GM12878 (cell line): Measurements from ENCODE around the gene C17orf107. TPM values are rescaled to one million over a fixed set of nuclear protein-coding genes. Genes with fewer than 3 reads are reported as not detected.

ENCODE experiments used
- BACH1 ChIP-seq: fragments of 450-650 bp; IDR thresholded peaks from 2 replicates; pipeline ENCODE4 v1.6.1; 2017; ENCODE audit warnings: mild to moderate bottlenecking, borderline replicate concordance
- CBFB ChIP-seq: IDR thresholded peaks from 2 replicates; pipeline ENCODE4 v1.6.1; 2016; ENCODE audit warnings: antibody characterized with exemption, low read depth
- CREM ChIP-seq: IDR thresholded peaks from 2 replicates; pipeline ENCODE4 v1.6.1; 2014; ENCODE audit warnings: antibody characterized with exemption, low read depth
- DPF2 ChIP-seq: fragments of 450-650 bp; IDR thresholded peaks from 2 replicates; pipeline ENCODE4 v1.6.1; 2017; ENCODE audit warnings: mild to moderate bottlenecking
- EP300 ChIP-seq, 2 experiments: fragments of 150-350 bp in 1 of 2; IDR thresholded peaks; 2 replicates each; pipeline ENCODE4 v1.6.1; 2011 to 2012; ENCODE audit warnings: low read depth in 2 of 2, low read length in 2 of 2, borderline replicate concordance in 1 of 2, improper control_type of control experiment in 1 of 2, inconsistent platforms in 1 of 2; ENCODE audit not compliant: control insufficient read depth in 1 of 2
- ETV6 ChIP-seq, 2 experiments: fragments of 450-650 bp in 1 of 2; IDR thresholded peaks in 1 of 2; conservative IDR thresholded peaks in 1 of 2; 2 replicates each; pipeline ENCODE4 v1.6.1; 2014; ENCODE audit warnings: antibody characterized with exemption in 1 of 2, borderline replicate concordance in 1 of 2, low read depth in 1 of 2, mild to moderate bottlenecking in 1 of 2, moderate library complexity in 1 of 2
- FOS ChIP-seq: IDR thresholded peaks from 3 replicates; pipeline ENCODE4 v1.6.1; 2011; ENCODE audit warnings: borderline replicate concordance; ENCODE audit not compliant: insufficient read length; ENCODE audit errors: extremely low read depth
- HCFC1 ChIP-seq: fragments of 150-350 bp; IDR thresholded peaks from 2 replicates; pipeline ENCODE4 v1.6.1; 2014; ENCODE audit warnings: low read length
- IKZF1 ChIP-seq: fragments of 450-650 bp; conservative IDR thresholded peaks from 2 replicates; pipeline ENCODE4 v1.6.1; 2017; ENCODE audit warnings: antibody characterized with exemption, mild to moderate bottlenecking
- MEF2B ChIP-seq: fragments of 450-650 bp; IDR thresholded peaks from 2 replicates; pipeline ENCODE4 v1.6.1; 2018; ENCODE audit warnings: mild to moderate bottlenecking, moderate library complexity; ENCODE audit not compliant: partially characterized antibody, poor library complexity, severe bottlenecking
- NBN ChIP-seq: fragments of 450-650 bp; IDR thresholded peaks from 2 replicates; pipeline ENCODE4 v1.6.1; 2016
- PAX5 ChIP-seq: IDR thresholded peaks from 2 replicates; pipeline ENCODE4 v1.6.1; 2011; ENCODE audit warnings: low read depth, low read length, borderline replicate concordance
- STAT1 ChIP-seq: fragments of 450-650 bp; conservative IDR thresholded peaks from 2 replicates; pipeline ENCODE4 v1.6.1; 2014; ENCODE audit warnings: antibody characterized with exemption, mild to moderate bottlenecking
- SUPT20H ChIP-seq: IDR thresholded peaks from 2 replicates; pipeline ENCODE4 v1.6.1; 2011; ENCODE audit warnings: low read depth, mild to moderate bottlenecking, low read length, moderate library complexity, borderline replicate concordance; ENCODE audit not compliant: control insufficient read depth
- SUZ12 ChIP-seq: fragments of 200-600 bp; sonication (generic); IDR thresholded peaks from one replicate; pipeline ENCODE4 v1.6.1; 2018; ENCODE audit warnings: antibody characterized with exemption, mild to moderate bottlenecking; ENCODE audit not compliant: unreplicated experiment
- YY1 ChIP-seq: IDR thresholded peaks from 2 replicates; pipeline ENCODE4 v1.6.1; 2011; ENCODE audit warnings: low read depth, mild to moderate bottlenecking, low read length
- ZNF207 ChIP-seq: fragments of 450-650 bp; IDR thresholded peaks from 2 replicates; pipeline ENCODE4 v1.6.1; 2014; ENCODE audit warnings: antibody characterized with exemption, mild to moderate bottlenecking, borderline replicate concordance
- ZZZ3 ChIP-seq: IDR thresholded peaks from 2 replicates; pipeline ENCODE4 v1.6.1; 2011; ENCODE audit warnings: low read depth; ENCODE audit not compliant: control insufficient read depth, insufficient read length
- polyA plus RNA-seq, 11 experiments: library from polyadenylated mRNA; depleted of rRNA in 4 of 11; unstranded in 6 of 11; stranded (reverse) in 5 of 11; fragments of >200 nt; fragmentation: Nextera tagmentation in 4 of 11; fragmentation: Illumina TruSeq in 1 of 11; extraction: Ambion mirVana in 4 of 11; extraction: Trizol in 1 of 11; gene quantifications; 1 replicate in 1 of 11; 2 replicates in 10 of 11; pipeline versions ENCODE4 v1.2.1 to v1.2.3, GENCODE V29; 2011 to 2016; ENCODE audit warnings: inconsistent platforms in 2 of 11, missing spikeins in 2 of 11, low read depth in 1 of 11
- total RNA-seq, 4 experiments: library from RNA; depleted of rRNA in 3 of 4; stranded (reverse); fragments of >200 nt in 3 of 4; fragmentation: Illumina TruSeq in 1 of 4; extraction: Trizol in 1 of 4; gene quantifications; 2 replicates each; pipeline versions ENCODE4 v1.2.1 to v1.2.3, GENCODE V29; 2013 to 2021
- TF ChIP-seq, protein P1 (sequence below): fragments of 450-650 bp; IDR thresholded peaks from 2 replicates; pipeline ENCODE4 v1.6.1; 2017; ENCODE audit warnings: mild to moderate bottlenecking
- TF ChIP-seq, protein P2 (sequence below): IDR thresholded peaks from 2 replicates; pipeline ENCODE4 v1.6.1; 2011; ENCODE audit warnings: low read depth, mild to moderate bottlenecking, low read length, moderate library complexity, borderline replicate concordance; ENCODE audit errors: extremely low read depth
- TF ChIP-seq, protein P3 (sequence below): fragments of 150-350 bp; IDR thresholded peaks from 2 replicates; pipeline ENCODE4 v1.6.1; 2014; ENCODE audit warnings: mild to moderate bottlenecking, low read depth, low read length
- TF ChIP-seq, protein P4 (sequence below): IDR thresholded peaks from 2 replicates; pipeline ENCODE4 v1.6.1; 2011; ENCODE audit warnings: borderline replicate concordance, low read depth, mild to moderate bottlenecking, moderate library complexity, mixed read lengths, low read length; ENCODE audit not compliant: insufficient read depth; ENCODE audit errors: extremely low read length
- TF ChIP-seq, protein P5 (sequence below): IDR thresholded peaks from 2 replicates; pipeline ENCODE4 v1.6.1; 2012; ENCODE audit warnings: low read depth, low read length, improper control_type of control experiment
- TF ChIP-seq, protein P6 (sequence below): fragments of 450-650 bp; IDR thresholded peaks from 2 replicates; pipeline ENCODE4 v1.6.1; 2016; ENCODE audit warnings: mild to moderate bottlenecking

The C17orf107 gene
- total and polyA plus RNA-seq, 10 of the 15 experiments (the other 5 are each of a cell fraction or from before 2014, with no cell fraction given) = 0.05 to 0.46 (median 0.11) TPM; not detected in 3

DNA sequence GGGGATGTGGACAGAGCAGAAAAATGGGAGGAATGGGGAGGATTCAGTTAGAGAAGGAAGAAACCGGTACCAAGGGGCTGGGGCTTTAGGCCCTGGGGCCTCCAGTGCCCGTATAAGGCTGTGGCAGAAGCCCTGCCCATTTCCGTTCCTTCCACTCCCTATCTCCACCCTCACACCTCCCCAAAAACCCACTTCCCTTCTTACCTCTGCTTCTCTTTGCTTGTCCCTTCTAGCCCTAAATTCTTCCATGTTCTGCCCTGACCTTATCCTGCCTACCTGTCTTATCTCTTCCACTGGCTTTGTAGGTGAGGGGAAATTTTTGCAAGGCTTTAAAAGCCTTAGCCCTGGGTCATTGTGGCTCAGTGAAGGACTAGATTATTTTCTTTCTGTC lies 44.8 kb downstream of the C17orf107 start (continued):
- TF ChIP-seq, protein P1, sequence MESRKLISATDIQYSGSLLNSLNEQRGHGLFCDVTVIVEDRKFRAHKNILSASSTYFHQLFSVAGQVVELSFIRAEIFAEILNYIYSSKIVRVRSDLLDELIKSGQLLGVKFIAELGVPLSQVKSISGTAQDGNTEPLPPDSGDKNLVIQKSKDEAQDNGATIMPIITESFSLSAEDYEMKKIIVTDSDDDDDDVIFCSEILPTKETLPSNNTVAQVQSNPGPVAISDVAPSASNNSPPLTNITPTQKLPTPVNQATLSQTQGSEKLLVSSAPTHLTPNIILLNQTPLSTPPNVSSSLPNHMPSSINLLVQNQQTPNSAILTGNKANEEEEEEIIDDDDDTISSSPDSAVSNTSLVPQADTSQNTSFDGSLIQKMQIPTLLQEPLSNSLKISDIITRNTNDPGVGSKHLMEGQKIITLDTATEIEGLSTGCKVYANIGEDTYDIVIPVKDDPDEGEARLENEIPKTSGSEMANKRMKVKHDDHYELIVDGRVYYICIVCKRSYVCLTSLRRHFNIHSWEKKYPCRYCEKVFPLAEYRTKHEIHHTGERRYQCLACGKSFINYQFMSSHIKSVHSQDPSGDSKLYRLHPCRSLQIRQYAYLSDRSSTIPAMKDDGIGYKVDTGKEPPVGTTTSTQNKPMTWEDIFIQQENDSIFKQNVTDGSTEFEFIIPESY = no peak
- TF ChIP-seq, protein P2, sequence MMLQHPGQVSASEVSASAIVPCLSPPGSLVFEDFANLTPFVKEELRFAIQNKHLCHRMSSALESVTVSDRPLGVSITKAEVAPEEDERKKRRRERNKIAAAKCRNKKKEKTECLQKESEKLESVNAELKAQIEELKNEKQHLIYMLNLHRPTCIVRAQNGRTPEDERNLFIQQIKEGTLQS = no peak
- TF ChIP-seq, protein P3, sequence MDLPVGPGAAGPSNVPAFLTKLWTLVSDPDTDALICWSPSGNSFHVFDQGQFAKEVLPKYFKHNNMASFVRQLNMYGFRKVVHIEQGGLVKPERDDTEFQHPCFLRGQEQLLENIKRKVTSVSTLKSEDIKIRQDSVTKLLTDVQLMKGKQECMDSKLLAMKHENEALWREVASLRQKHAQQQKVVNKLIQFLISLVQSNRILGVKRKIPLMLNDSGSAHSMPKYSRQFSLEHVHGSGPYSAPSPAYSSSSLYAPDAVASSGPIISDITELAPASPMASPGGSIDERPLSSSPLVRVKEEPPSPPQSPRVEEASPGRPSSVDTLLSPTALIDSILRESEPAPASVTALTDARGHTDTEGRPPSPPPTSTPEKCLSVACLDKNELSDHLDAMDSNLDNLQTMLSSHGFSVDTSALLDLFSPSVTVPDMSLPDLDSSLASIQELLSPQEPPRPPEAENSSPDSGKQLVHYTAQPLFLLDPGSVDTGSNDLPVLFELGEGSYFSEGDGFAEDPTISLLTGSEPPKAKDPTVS = no peak
- TF ChIP-seq IKZF1 = peak; percentile 51
- TF ChIP-seq ETV6 (conservative IDR thresholded peaks at IDR 0.05 in 1 of 2, IDR thresholded peaks at IDR 0.05 in 1 of 2; ENCODE audit: borderline replicate concordance in 1 of 2, low read depth in 1 of 2) = 0 out of 4 replicates have a peak, but pooled peaks of 1 of the 2 experiments have one; percentile 20
- TF ChIP-seq DPF2 = no peak; the same call in 1 of the 2 replicates
- no peak for TF ChIP-seq CREM
- peak; percentile 69 for TF ChIP-seq MEF2B
- peak; percentile 57; the same call in 1 of the 2 replicates for TF ChIP-seq NBN
- no peak for TF ChIP-seq STAT1
- TF ChIP-seq SUPT20H = no peak
- TF ChIP-seq BACH1 = peak; percentile 30
- no peak for TF ChIP-seq PAX5
- TF ChIP-seq, protein P4, sequence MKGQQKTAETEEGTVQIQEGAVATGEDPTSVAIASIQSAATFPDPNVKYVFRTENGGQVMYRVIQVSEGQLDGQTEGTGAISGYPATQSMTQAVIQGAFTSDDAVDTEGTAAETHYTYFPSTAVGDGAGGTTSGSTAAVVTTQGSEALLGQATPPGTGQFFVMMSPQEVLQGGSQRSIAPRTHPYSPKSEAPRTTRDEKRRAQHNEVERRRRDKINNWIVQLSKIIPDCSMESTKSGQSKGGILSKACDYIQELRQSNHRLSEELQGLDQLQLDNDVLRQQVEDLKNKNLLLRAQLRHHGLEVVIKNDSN = no peak
- TF ChIP-seq, protein P5, sequence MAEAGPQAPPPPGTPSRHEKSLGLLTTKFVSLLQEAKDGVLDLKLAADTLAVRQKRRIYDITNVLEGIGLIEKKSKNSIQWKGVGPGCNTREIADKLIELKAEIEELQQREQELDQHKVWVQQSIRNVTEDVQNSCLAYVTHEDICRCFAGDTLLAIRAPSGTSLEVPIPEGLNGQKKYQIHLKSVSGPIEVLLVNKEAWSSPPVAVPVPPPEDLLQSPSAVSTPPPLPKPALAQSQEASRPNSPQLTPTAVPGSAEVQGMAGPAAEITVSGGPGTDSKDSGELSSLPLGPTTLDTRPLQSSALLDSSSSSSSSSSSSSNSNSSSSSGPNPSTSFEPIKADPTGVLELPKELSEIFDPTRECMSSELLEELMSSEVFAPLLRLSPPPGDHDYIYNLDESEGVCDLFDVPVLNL = no peak
- no peak for TF ChIP-seq ZNF207
- TF ChIP-seq, protein P6, sequence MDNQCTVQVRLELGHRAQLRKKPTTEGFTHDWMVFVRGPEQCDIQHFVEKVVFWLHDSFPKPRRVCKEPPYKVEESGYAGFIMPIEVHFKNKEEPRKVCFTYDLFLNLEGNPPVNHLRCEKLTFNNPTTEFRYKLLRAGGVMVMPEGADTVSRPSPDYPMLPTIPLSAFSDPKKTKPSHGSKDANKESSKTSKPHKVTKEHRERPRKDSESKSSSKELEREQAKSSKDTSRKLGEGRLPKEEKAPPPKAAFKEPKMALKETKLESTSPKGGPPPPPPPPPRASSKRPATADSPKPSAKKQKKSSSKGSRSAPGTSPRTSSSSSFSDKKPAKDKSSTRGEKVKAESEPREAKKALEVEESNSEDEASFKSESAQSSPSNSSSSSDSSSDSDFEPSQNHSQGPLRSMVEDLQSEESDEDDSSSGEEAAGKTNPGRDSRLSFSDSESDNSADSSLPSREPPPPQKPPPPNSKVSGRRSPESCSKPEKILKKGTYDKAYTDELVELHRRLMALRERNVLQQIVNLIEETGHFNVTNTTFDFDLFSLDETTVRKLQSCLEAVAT = peak; percentile 48
- peak; percentile 8; the same call in 1 of the 2 replicates for TF ChIP-seq CBFB
- TF ChIP-seq YY1 = 0 out of 2 replicates have a peak, but pooled peaks have one; percentile 5
- TF ChIP-seq EP300 (IDR thresholded peaks at IDR 0.05; ENCODE audit: borderline replicate concordance in 1 of 2, control insufficient read depth in 1 of 2, low read depth in 2 of 2, low read length in 2 of 2) = no peak
- TF ChIP-seq FOS = no peak
- no peak for TF ChIP-seq ZZZ3
- TF ChIP-seq HCFC1 = no peak
- TF ChIP-seq SUZ12 = no peak
